Ishikawa (cell line): ENCODE measurements around the gene CACFD1.

Source experiments
- CEBPB ChIP-seq: IDR thresholded peaks from 2 replicates; pipeline ENCODE4 v1.6.1; 2012
- CREB1 ChIP-seq: IDR thresholded peaks from 2 replicates; pipeline ENCODE4 v1.6.1; 2012; ENCODE audit warnings: low read depth
- EGR1 ChIP-seq: IDR thresholded peaks from 2 replicates; pipeline ENCODE4 v1.6.1; 2012
- EP300 ChIP-seq: IDR thresholded peaks from 2 replicates; pipeline ENCODE4 v1.6.1; 2012; ENCODE audit warnings: borderline replicate concordance
- FOXM1 ChIP-seq: IDR thresholded peaks from 2 replicates; pipeline ENCODE4 v1.6.1; 2012; ENCODE audit warnings: low read depth, borderline replicate concordance
- NFIC ChIP-seq: IDR thresholded peaks from 2 replicates; pipeline ENCODE4 v1.6.1; 2012
- RAD21 ChIP-seq: IDR thresholded peaks from 2 replicates; pipeline ENCODE4 v1.6.1; 2012; ENCODE audit warnings: low read depth
- TAF1 ChIP-seq: IDR thresholded peaks from 2 replicates; pipeline ENCODE4 v1.6.1; 2012; ENCODE audit warnings: low read depth, mild to moderate bottlenecking
- TCF12 ChIP-seq: IDR thresholded peaks from 2 replicates; pipeline ENCODE4 v1.6.1; 2012; ENCODE audit warnings: low read depth
- TEAD4 ChIP-seq: IDR thresholded peaks from 2 replicates; pipeline ENCODE4 v1.6.1; 2012
- YY1 ChIP-seq: IDR thresholded peaks from 2 replicates; pipeline ENCODE4 v1.6.1; 2012; ENCODE audit warnings: low read depth
- ZBTB7A ChIP-seq: IDR thresholded peaks from 2 replicates; pipeline ENCODE4 v1.6.1; 2012; ENCODE audit warnings: low read depth
- TF ChIP-seq, protein P1 (sequence below): IDR thresholded peaks from 2 replicates; pipeline ENCODE4 v1.6.1; 2012; ENCODE audit warnings: low read depth, mild to moderate bottlenecking
- TF ChIP-seq, protein P2 (sequence below): IDR thresholded peaks from 2 replicates; pipeline ENCODE4 v1.6.1; 2012
- TF ChIP-seq, protein P3 (sequence below): IDR thresholded peaks from 2 replicates; pipeline ENCODE4 v1.6.1; 2012

Gene CACFD1

DNA sequence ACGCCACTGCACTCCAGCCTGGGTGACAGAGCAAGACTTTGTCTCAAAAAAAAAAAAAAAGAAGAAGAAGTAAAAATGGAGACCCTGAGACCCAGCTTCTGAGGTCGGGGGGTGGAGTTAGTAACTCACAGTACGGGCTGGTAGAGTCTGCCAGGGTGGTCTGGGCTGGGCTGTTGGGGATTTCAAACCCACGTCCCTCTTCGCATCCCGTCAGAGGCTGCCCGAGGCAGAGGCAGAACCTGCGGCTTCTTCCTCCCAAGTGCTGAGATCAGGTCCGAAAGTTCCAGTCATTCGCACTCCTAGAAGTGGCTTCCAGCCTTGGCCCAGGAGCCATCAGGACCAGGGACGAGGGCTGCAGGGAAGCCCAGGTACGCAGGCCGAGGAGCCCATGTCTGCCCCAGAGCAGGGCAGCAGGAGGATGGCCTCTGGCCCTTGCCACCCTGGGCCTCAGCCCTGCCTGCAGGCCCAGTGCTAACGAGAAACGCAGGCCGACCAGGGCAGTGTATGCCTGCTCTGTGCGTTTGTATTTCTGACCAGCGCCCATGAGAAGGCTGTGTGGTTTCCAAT is 29.0 kb downstream of the CACFD1 start:
- TF ChIP-seq YY1 (no peak), NFIC (no peak), RAD21 (no peak), CEBPB (no peak)
- TF ChIP-seq, protein P1, sequence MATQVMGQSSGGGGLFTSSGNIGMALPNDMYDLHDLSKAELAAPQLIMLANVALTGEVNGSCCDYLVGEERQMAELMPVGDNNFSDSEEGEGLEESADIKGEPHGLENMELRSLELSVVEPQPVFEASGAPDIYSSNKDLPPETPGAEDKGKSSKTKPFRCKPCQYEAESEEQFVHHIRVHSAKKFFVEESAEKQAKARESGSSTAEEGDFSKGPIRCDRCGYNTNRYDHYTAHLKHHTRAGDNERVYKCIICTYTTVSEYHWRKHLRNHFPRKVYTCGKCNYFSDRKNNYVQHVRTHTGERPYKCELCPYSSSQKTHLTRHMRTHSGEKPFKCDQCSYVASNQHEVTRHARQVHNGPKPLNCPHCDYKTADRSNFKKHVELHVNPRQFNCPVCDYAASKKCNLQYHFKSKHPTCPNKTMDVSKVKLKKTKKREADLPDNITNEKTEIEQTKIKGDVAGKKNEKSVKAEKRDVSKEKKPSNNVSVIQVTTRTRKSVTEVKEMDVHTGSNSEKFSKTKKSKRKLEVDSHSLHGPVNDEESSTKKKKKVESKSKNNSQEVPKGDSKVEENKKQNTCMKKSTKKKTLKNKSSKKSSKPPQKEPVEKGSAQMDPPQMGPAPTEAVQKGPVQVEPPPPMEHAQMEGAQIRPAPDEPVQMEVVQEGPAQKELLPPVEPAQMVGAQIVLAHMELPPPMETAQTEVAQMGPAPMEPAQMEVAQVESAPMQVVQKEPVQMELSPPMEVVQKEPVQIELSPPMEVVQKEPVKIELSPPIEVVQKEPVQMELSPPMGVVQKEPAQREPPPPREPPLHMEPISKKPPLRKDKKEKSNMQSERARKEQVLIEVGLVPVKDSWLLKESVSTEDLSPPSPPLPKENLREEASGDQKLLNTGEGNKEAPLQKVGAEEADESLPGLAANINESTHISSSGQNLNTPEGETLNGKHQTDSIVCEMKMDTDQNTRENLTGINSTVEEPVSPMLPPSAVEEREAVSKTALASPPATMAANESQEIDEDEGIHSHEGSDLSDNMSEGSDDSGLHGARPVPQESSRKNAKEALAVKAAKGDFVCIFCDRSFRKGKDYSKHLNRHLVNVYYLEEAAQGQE, result no peak

DNA sequence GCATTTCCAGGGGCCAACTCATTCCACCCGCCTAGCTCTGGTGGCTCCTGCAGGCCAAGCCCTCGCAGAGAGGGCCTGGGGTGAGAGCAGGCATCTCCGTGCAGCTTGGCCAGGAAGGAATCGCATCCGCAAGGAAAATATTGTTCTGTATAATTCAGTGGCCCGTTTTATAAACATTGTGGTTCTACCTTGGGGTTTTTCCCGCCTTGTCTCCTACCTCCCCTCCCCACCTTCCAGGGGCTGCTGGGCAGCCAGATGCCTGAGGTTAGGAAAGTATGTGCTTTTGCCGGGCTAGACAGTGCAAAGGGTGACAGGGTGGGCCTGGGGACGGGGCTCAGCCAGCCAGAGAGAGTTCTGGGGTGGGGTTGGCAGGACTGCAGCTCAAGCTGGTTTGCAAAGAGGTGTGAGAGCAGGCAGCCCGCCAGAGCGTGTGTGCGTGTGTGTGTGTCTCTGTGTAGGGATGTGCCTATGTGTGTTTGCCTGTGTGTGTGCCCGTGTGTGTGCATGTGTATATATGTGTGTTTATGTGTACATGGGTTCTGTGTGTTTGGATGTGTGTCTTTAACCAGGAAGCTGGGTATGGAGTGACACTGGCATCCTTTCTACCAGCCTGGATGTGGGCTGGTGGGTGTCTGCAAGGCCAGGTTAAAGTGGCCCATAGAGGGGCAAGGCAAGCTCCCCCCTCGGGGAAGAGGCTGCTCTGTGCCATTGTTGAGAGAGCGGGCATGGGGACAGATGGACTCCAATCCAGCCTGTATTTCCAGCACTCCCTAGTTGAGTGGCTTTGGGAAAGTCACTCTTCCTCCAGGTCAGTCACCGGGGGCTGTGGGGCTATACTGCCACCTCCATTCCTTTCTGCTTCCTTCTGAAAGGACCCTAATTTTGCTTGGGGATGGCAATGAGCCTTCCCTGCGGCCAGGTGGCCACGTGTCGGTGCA is 29.7 kb downstream of the CACFD1 start:
- no peak for TF ChIP-seq TCF12
- no peak for TF ChIP-seq EGR1
- TF ChIP-seq RAD21, result no peak
- no peak for TF ChIP-seq NFIC
- no peak for TF ChIP-seq FOXM1

DNA sequence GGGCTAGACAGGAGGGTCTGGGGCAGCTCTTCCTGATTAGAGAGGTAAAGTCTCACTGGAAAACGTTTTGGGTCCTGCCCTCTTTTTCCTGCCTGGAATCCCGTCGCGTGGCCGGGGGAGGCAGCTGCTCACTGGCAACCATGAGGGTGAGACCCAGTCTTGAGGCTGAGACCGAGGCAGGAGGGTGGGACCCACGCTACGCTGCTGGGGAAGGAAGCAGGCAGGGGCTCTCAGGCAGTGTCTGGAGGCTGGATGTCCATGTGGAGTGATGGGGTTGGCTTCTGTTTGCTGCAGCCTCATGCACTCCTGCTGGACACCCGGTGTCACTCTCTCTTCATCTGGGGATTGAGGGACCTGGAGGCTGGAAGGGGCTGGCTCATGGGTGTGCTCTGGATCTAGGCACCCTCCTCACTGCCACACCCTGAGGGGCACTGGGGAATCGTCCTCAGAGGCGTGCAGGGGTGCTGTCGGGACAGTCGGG is 30.5 kb downstream of the CACFD1 start:
- TF ChIP-seq CEBPB, result no peak
- no peak for TF ChIP-seq TCF12
- TF ChIP-seq TEAD4, result no peak
- TF ChIP-seq, protein P1, result no peak
- TF ChIP-seq EP300, result no peak
- TF ChIP-seq RAD21, result no peak
- no peak for TF ChIP-seq TAF1
- TF ChIP-seq YY1, result no peak
- no peak for TF ChIP-seq NFIC
- TF ChIP-seq CREB1, result no peak
- TF ChIP-seq, protein P2, sequence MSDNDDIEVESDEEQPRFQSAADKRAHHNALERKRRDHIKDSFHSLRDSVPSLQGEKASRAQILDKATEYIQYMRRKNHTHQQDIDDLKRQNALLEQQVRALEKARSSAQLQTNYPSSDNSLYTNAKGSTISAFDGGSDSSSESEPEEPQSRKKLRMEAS, result no peak

DNA sequence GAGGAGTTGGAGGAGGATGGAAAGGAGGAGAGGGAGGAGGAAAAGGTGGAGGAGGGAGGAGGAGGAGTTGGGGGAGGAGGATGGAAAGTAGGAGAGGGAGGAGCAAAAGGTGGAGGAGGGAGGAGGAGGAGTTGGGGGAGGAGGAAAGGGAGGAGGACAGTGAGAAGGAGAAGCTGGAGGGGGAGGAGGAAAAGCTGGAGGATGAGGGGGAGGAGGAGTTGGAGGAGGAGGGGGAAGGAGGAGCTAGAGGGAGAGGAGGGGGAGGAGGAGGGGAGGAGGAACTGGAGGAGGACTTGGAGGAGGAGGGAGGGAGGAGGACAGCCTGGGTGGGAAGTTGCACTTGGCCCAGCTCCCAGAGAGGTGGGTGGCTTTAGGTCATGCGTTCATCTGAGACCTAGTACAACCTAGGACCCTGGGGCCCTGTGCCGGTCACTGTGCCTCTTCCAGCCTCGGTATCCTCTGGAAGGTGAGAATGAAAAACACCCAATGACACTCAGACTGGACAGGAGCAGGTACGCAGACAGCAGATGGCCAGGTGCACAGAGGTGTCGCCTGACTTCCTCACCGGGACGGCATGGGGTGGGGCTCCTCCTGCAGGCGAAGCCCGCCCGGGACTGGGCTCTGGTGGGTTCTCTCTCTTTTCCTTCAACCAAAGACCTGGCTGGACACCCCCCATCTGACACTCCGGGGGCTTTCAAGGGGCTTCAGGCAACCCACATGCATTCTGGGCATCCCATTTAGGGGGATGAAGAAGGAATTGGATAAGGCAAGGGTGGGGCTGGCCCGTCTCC is 31.3 kb downstream of the CACFD1 start:
- TF ChIP-seq EGR1, result no peak

DNA sequence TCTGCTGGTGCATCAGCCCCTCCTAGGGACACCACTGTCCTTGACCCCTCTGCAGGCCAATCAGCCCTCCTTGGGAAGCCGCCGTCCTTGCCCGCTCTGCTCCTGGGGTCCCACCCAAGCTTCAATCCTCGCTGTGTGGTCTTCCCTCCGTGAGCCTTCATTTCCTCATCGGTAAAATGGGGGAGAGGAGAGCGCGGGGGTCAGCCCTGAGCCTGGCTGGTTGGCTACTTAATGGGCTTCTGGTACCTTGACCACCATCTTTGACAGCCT is 31.8 kb downstream of the CACFD1 start:
- TF ChIP-seq EGR1, result no peak
- TF ChIP-seq YY1, result no peak
- no peak for TF ChIP-seq EP300
- TF ChIP-seq, protein P2, result no peak
- TF ChIP-seq ZBTB7A, result no peak
- TF ChIP-seq FOXM1, result no peak
- TF ChIP-seq CEBPB, result no peak
- TF ChIP-seq, protein P3, sequence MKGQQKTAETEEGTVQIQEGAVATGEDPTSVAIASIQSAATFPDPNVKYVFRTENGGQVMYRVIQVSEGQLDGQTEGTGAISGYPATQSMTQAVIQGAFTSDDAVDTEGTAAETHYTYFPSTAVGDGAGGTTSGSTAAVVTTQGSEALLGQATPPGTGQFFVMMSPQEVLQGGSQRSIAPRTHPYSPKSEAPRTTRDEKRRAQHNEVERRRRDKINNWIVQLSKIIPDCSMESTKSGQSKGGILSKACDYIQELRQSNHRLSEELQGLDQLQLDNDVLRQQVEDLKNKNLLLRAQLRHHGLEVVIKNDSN, result no peak
- no peak for TF ChIP-seq NFIC
- TF ChIP-seq CREB1, result no peak
- no peak for TF ChIP-seq RAD21
- no peak for TF ChIP-seq TEAD4
- TF ChIP-seq TCF12, result no peak
- TF ChIP-seq, protein P1, result no peak
- no peak for TF ChIP-seq TAF1
